Measurements from ENCODE around the gene RFLNA. TPM values are rescaled to one million over a fixed set of nuclear protein-coding genes. Genes with fewer than 3 reads are reported as not detected.

The RFLNA gene
- polyA plus RNA-seq, 3 donors = 5.7 to 9.0 (median 7.6) TPM

- no peak for DNase-seq (ENCODE audit: extremely low read depth in 1 of 11, low read depth in 9 of 11, low spot score in 4 of 11)
Measured at GRCh38 chr12:124278389-124279101, 16.3 kb upstream of the RFLNA start.

GRCh38 chr12:124279315-124279714, 15.6 kb upstream of the RFLNA start:
- no peak for DNase-seq (ENCODE audit: extremely low read depth in 1 of 11, low read depth in 9 of 11, low spot score in 4 of 11)

GRCh38 chr12:124279846-124280360, 15.0 kb upstream of the RFLNA start:
- no peak for DNase-seq (ENCODE audit: extremely low read depth in 1 of 11, low read depth in 9 of 11, low spot score in 4 of 11)

GRCh38 chr12:124281309-124281708, 13.6 kb upstream of the RFLNA start:
- no peak for DNase-seq (ENCODE audit: extremely low read depth in 1 of 11, low read depth in 9 of 11, low spot score in 4 of 11)

- no peak for DNase-seq (ENCODE audit: extremely low read depth in 1 of 11, low read depth in 9 of 11, low spot score in 4 of 11)
Measured at GRCh38 chr12:124282287-124282686, 12.6 kb upstream of the RFLNA start.

GRCh38 chr12:124283326-124283725, 11.6 kb upstream of the RFLNA start:
- DNase-seq (ENCODE audit: extremely low read depth in 1 of 11, low read depth in 9 of 11, low spot score in 4 of 11) = no peak

GRCh38 chr12:124284368-124284767, 10.5 kb upstream of the RFLNA start:
- no peak for DNase-seq (ENCODE audit: extremely low read depth in 1 of 11, low read depth in 9 of 11, low spot score in 4 of 11)

- no peak for DNase-seq (ENCODE audit: extremely low read depth in 1 of 11, low read depth in 9 of 11, low spot score in 4 of 11)
Measured at GRCh38 chr12:124286414-124286813, 8.5 kb upstream of the RFLNA start.

GRCh38 chr12:124286971-124287370, 7.9 kb upstream of the RFLNA start:
- DNase-seq (ENCODE audit: extremely low read depth in 1 of 11, low read depth in 9 of 11, low spot score in 4 of 11) = no peak

GRCh38 chr12:124289634-124290600, 5.0 kb upstream of the RFLNA start:
- no peak for DNase-seq (ENCODE audit: extremely low read depth in 1 of 11, low read depth in 9 of 11, low spot score in 4 of 11)

- no peak for DNase-seq (ENCODE audit: extremely low read depth in 1 of 11, low read depth in 9 of 11, low spot score in 4 of 11)
Measured at GRCh38 chr12:124292385-124292784, 2.5 kb upstream of the RFLNA start.

GRCh38 chr12:124293286-124294003, 1.4 kb upstream of the RFLNA start:
- no peak for DNase-seq (ENCODE audit: extremely low read depth in 1 of 11, low read depth in 9 of 11, low spot score in 4 of 11)

- no peak for DNase-seq (ENCODE audit: extremely low read depth in 1 of 11, low read depth in 9 of 11, low spot score in 4 of 11)
Measured at GRCh38 chr12:124295431-124296058, 652 bp downstream of the RFLNA start.

- DNase-seq (ENCODE audit: extremely low read depth in 1 of 11, low read depth in 9 of 11, low spot score in 4 of 11) = no peak
Measured at GRCh38 chr12:124296295-124296915, 1.5 kb downstream of the RFLNA start.

GRCh38 chr12:124296916-124297351, 2.0 kb downstream of the RFLNA start:
- DNase-seq (ENCODE audit: extremely low read depth in 1 of 11, low read depth in 9 of 11, low spot score in 4 of 11) = no peak

GRCh38 chr12:124297389-124297788, 2.5 kb downstream of the RFLNA start:
- DNase-seq (ENCODE audit: extremely low read depth in 1 of 11, low read depth in 9 of 11, low spot score in 4 of 11) = no peak

- DNase-seq (ENCODE audit: extremely low read depth in 1 of 11, low read depth in 9 of 11, low spot score in 4 of 11) = no peak
Measured at GRCh38 chr12:124297856-124298255, 3.0 kb downstream of the RFLNA start.

GRCh38 chr12:124298685-124299410, 4.0 kb downstream of the RFLNA start:
- DNase-seq (ENCODE audit: extremely low read depth in 1 of 11, low read depth in 9 of 11, low spot score in 4 of 11) = no peak
